NCI-H2227 treated with DMSO at 0.1 percent for 48 hours (cell line): ENCODE measurements around the gene SH3BP2.

Experiments
- DNase-seq: peaks from one replicate; lab custom pipeline; 2025; lab: John Stamatoyannopoulos, UW

The SH3BP2 gene

GRCh38 chr4:2790583-2791517, 2.0 kb upstream of the SH3BP2 start:
- no peak for DNase-seq

GRCh38 chr4:2791518-2792395, 1.1 kb upstream of the SH3BP2 start:
- no peak for DNase-seq

- no peak for DNase-seq
Measured at GRCh38 chr4:2792396-2792710, 532 bp upstream of the SH3BP2 start.

GRCh38 chr4:2793586-2794485, 951 bp downstream of the SH3BP2 start:
- DNase-seq = no peak

GRCh38 chr4:2794486-2795299, 1.8 kb downstream of the SH3BP2 start:
- no peak for DNase-seq

GRCh38 chr4:2795300-2795892, 2.5 kb downstream of the SH3BP2 start:
- no peak for DNase-seq

- DNase-seq = no peak
Measured at GRCh38 chr4:2795893-2796848, 3.3 kb downstream of the SH3BP2 start.

GRCh38 chr4:2796849-2797544, 4.1 kb downstream of the SH3BP2 start:
- DNase-seq = no peak

GRCh38 chr4:2797545-2798305, 4.8 kb downstream of the SH3BP2 start:
- no peak for DNase-seq

GRCh38 chr4:2798399-2799223, 5.7 kb downstream of the SH3BP2 start:
- DNase-seq = no peak

- no peak for DNase-seq
Measured at GRCh38 chr4:2799224-2799911, 6.5 kb downstream of the SH3BP2 start.

- DNase-seq = no peak
Measured at GRCh38 chr4:2799971-2800690, 7.2 kb downstream of the SH3BP2 start.

GRCh38 chr4:2800691-2801596, 8.1 kb downstream of the SH3BP2 start:
- DNase-seq = no peak

GRCh38 chr4:2802618-2803531, 10.0 kb downstream of the SH3BP2 start:
- no peak for DNase-seq
